Activated T-helper 17 cell treated with anti-CD3 and anti-CD28 coated beads, Interleukin-2, amount 50 U/mL, for 72 hours (primary cell): ENCODE results near the gene HOXD1. TPM values are rescaled to one million over a fixed set of nuclear protein-coding genes. Genes with fewer than 3 reads are reported as not detected.

Experiments used
- ATAC-seq: fragments of 150-1000 bp; cut with Tn5 transposase; replicated peaks from 2 replicates; pipeline ENCODE4 v1.10.0; 2021; ENCODE audit warnings: mild to moderate bottlenecking, moderate library complexity
- H3K27ac Mint-ChIP-seq: one replicate; pipeline ENCODE4 v1.8.0; 2022; ENCODE audit warnings: mixed read lengths
- H3K27me3 Mint-ChIP-seq: one replicate; pipeline ENCODE4 v1.8.0; 2022; ENCODE audit warnings: mixed read lengths
- H3K36me3 Mint-ChIP-seq: one replicate; pipeline ENCODE4 v1.8.0; 2022; ENCODE audit warnings: low read depth, mild to moderate bottlenecking, mixed read lengths
- H3K4me1 Mint-ChIP-seq: one replicate; pipeline ENCODE4 v1.8.0; 2022; ENCODE audit warnings: mixed read lengths
- H3K4me3 Mint-ChIP-seq: one replicate; pipeline ENCODE4 v1.8.0; 2022; ENCODE audit warnings: mild to moderate bottlenecking, mixed read lengths
- H3K9me3 Mint-ChIP-seq: one replicate; pipeline ENCODE4 v1.8.0; 2022; ENCODE audit warnings: mixed read lengths
- total RNA-seq, 2 donors: library from RNA; stranded (reverse); gene quantifications; one replicate each; pipeline ENCODE4 v1.2.3, GENCODE V29; 2022

Gene HOXD1
- total RNA-seq, 2 donors from 2014 or later = not detected

- H3K4me3 Mint-ChIP-seq = no peak overlapping the region
- H3K27ac Mint-ChIP-seq = no peak overlapping the region
- H3K36me3 Mint-ChIP-seq = no peaks in the 10 kb centered on the region
- ATAC-seq = no peak
- no peaks in the 10 kb centered on the region for H3K9me3 Mint-ChIP-seq
- H3K27me3 Mint-ChIP-seq = peaks cover 21% of the 10 kb centered on the region
- no peaks in the 10 kb centered on the region for H3K4me1 Mint-ChIP-seq
Measured at GRCh38 chr2:176206136-176206535, 17.7 kb downstream of the HOXD1 start.

DNA sequence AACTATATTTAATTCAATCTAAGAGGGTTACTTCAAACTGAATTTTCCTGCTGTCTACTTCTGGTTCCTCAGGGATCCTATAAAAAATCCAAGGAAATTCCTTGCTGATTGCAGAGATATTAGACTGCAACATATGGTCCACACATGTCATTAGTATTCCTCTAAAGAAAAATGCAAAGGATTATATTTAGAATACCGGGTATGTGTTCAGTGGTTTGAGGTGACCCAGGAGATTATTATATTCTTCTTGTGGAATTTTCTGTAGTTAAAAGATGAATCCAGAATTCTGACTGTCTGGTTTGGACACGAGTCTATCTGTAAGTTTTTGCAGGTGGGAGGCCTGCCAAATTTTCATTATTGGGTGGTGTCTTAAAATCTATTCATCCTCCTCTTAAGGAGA lies 18.2 kb downstream of the HOXD1 start:
- H3K4me3 Mint-ChIP-seq = no peak overlapping the region
- H3K9me3 Mint-ChIP-seq = no peaks in the 10 kb centered on the region

GRCh38 chr2:176211110-176211509 lies 22.6 kb downstream of the HOXD1 start:
- no peak for ATAC-seq
- Mint-ChIP-seq H3K4me3 (no peak overlapping the region), H3K4me1 (no peaks in the 10 kb centered on the region)

More for the DNA sequence above, 18.2 kb downstream of the HOXD1 start:
- Mint-ChIP-seq H3K36me3 (no peaks in the 10 kb centered on the region), H3K27ac (no peak overlapping the region), H3K27me3 (peaks cover 20% of the 10 kb centered on the region), H3K4me1 (no peaks in the 10 kb centered on the region)
- no peak for ATAC-seq

DNA sequence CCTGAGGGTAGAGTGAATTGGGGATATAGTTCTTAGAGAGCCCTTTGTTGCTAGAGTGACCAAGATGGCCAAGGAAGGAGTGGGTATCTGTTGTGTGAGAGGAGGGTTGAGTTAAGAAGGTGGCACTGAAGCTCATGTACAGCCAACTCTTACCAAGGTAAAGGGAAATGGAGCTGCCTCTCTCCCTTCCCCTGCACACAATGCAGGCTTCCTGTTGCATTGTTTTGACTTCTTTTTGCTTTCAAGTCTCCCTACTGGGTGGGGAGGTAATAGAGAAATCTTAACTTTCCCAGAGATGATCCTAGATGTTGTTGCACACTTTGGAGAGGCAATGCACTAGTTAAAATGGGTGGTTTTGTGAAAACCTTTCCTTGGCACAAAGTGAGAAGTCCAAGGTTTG lies 23.8 kb downstream of the HOXD1 start:
- no peaks in the 10 kb centered on the region for H3K36me3 Mint-ChIP-seq
- no peak for ATAC-seq
- H3K27ac Mint-ChIP-seq = no peak overlapping the region
- H3K4me1 Mint-ChIP-seq = no peaks in the 10 kb centered on the region
- H3K4me3 Mint-ChIP-seq = no peak overlapping the region
- peaks cover 14% of the 10 kb centered on the region for H3K27me3 Mint-ChIP-seq
- H3K9me3 Mint-ChIP-seq = no peaks in the 10 kb centered on the region

More at GRCh38 chr2:176211110-176211509, 22.6 kb downstream of the HOXD1 start:
- no peaks in the 10 kb centered on the region for H3K36me3 Mint-ChIP-seq
- H3K9me3 Mint-ChIP-seq = no peaks in the 10 kb centered on the region
- H3K27me3 Mint-ChIP-seq = peaks cover 14% of the 10 kb centered on the region
- H3K27ac Mint-ChIP-seq = no peak overlapping the region

- no peaks in the 10 kb centered on the region for H3K4me1 Mint-ChIP-seq
- ATAC-seq = no peak
- no peak overlapping the region for H3K4me3 Mint-ChIP-seq
- no peak overlapping the region for H3K27ac Mint-ChIP-seq
- H3K27me3 Mint-ChIP-seq = peaks cover 14% of the 10 kb centered on the region
- H3K36me3 Mint-ChIP-seq = no peaks in the 10 kb centered on the region
- no peaks in the 10 kb centered on the region for H3K9me3 Mint-ChIP-seq
Measured at GRCh38 chr2:176213406-176213805, 24.9 kb downstream of the HOXD1 start.

GRCh38 chr2:176227874-176228273 lies 39.4 kb downstream of the HOXD1 start:
- Mint-ChIP-seq H3K4me3 (no peak overlapping the region), H3K9me3 (peaks cover 3% of the 10 kb centered on the region), H3K4me1 (no peaks in the 10 kb centered on the region), H3K36me3 (no peaks in the 10 kb centered on the region), H3K27ac (no peak overlapping the region), H3K27me3 (peaks cover 50% of the 10 kb centered on the region)
- ATAC-seq = no peak

- Mint-ChIP-seq H3K36me3 (no peaks in the 10 kb centered on the region), H3K9me3 (peaks cover 3% of the 10 kb centered on the region), H3K4me3 (no peak overlapping the region), H3K27ac (no peak overlapping the region), H3K27me3 (peaks cover 43% of the 10 kb centered on the region), H3K4me1 (no peaks in the 10 kb centered on the region)
- no peak for ATAC-seq
Measured at GRCh38 chr2:176234156-176234555, 45.7 kb downstream of the HOXD1 start.

DNA sequence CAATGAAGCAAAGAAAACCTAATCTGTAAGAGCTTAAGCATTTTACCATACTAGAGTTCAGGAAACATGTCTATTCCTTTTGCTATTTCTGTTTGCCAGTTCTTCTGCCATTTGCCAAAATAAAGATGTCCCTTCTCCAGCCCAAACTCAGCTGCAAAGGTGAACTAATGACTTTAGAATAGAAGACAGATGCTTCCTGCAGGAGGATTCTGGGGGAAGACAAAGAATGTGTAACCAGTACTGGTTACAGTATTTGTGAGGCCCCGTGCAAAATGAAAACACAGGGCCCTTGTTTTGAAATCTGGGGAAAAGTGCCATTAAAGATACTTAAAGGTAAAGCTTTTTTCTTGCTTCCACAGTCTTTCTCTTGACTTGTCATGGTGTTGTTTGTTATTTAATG lies 46.5 kb downstream of the HOXD1 start:
- peaks cover 46% of the 10 kb centered on the region for H3K27me3 Mint-ChIP-seq
- peaks cover 3% of the 10 kb centered on the region for H3K9me3 Mint-ChIP-seq
- H3K36me3 Mint-ChIP-seq = no peaks in the 10 kb centered on the region
- no peak for ATAC-seq
- no peak overlapping the region for H3K4me3 Mint-ChIP-seq
- no peaks in the 10 kb centered on the region for H3K4me1 Mint-ChIP-seq
- no peak overlapping the region for H3K27ac Mint-ChIP-seq

GRCh38 chr2:176237456-176237855 lies 49.0 kb downstream of the HOXD1 start:
- Mint-ChIP-seq H3K9me3 (no peaks in the 10 kb centered on the region), H3K36me3 (no peaks in the 10 kb centered on the region), H3K4me3 (no peak overlapping the region), H3K27ac (no peak overlapping the region), H3K27me3 (peaks cover 40% of the 10 kb centered on the region), H3K4me1 (no peaks in the 10 kb centered on the region)
- ATAC-seq = no peak

DNA sequence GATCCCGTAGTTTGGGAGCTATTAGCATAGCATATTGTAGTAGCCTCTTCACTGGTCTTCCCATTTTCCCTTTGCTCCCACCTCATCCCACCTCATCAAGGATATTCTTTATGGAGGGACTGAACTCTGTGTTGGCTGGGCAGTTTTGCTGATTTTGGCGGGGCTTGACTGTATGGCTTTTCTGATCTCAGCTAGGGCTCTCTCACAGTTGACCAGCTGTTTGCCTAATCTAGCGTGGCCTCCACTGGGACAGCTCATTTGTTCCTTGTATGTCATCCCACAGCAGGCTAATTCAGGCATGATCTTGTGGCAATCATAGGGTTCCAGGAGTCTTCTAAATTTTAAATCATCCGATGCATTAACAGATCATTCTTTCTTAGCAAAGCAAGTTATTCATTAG lies 50.6 kb downstream of the HOXD1 start:
- Mint-ChIP-seq H3K4me1 (no peaks in the 10 kb centered on the region), H3K27ac (no peak overlapping the region), H3K9me3 (no peaks in the 10 kb centered on the region), H3K36me3 (no peaks in the 10 kb centered on the region), H3K27me3 (peaks cover 39% of the 10 kb centered on the region), H3K4me3 (no peak overlapping the region)
- ATAC-seq = no peak

- H3K27ac Mint-ChIP-seq = no peak overlapping the region
- no peaks in the 10 kb centered on the region for H3K36me3 Mint-ChIP-seq
- H3K9me3 Mint-ChIP-seq = no peaks in the 10 kb centered on the region
- no peak overlapping the region for H3K4me3 Mint-ChIP-seq
- no peak for ATAC-seq
- H3K4me1 Mint-ChIP-seq = no peaks in the 10 kb centered on the region
- H3K27me3 Mint-ChIP-seq = peaks cover 38% of the 10 kb centered on the region
Measured at GRCh38 chr2:176240301-176240700, 51.8 kb downstream of the HOXD1 start.

Other genes starting within 250 kb of the HOXD1 start
- 10 to 100 TPM; 30.1 to 35.2 TPM for gene LNPK, start 186.4 kb upstream of the HOXD1 start, total RNA-seq
- gene EVX2, start 104.7 kb upstream of the HOXD1 start, total RNA-seq = not detected
- gene HOXD13, start 95.9 kb upstream of the HOXD1 start, total RNA-seq = not detected
- not detected for gene HOXD12, start 88.9 kb upstream of the HOXD1 start, total RNA-seq
- not detected for gene HOXD11, start 81.4 kb upstream of the HOXD1 start, total RNA-seq
- gene HOXD10, start 71.9 kb upstream of the HOXD1 start, total RNA-seq = not detected
- gene HOXD9, start 65.9 kb upstream of the HOXD1 start, total RNA-seq = not detected
- gene HOXD8, start 59.0 kb upstream of the HOXD1 start, total RNA-seq = not detected
- gene HOXD4, start 37.1 kb upstream of the HOXD1 start, total RNA-seq = not detected
- not detected for gene HOXD3, start 31.4 kb upstream of the HOXD1 start, total RNA-seq
- gene MTX2, start 80.8 kb downstream of the HOXD1 start, total RNA-seq = 10 to 100 TPM; 21.4 to 22.0 TPM